Globus pallidus (tissue), 1 donor: ENCODE results near the gene PDCD2.
"Not testable (repeated sequence)": the region's sequence is repeated elsewhere in the genome, so short reads cannot be mapped to it uniquely, and the experiment has no call there.

Experiments
- DNase-seq: peaks from one replicate; pipeline ENCODE4 v3.0.0-alpha.2; 2015; ENCODE audit warnings: low spot score

Gene PDCD2

GRCh38 chr6:170552765-170553533, 31.5 kb downstream of the PDCD2 start, which contains the start of gene PSMB1:
Gene PSMB1, minus strand, starts transcription at chr6:170553307. Its CDS starts 65 bp downstream, at chr6:170553242.
- peak; percentile 97 for DNase-seq

GRCh38 chr6:170545405-170545804, 39.0 kb downstream of the PDCD2 start:
- DNase-seq = no peak

- no peak for DNase-seq
These were observed 42.3 kb downstream of the PDCD2 start for GRCh38 chr6:170542031-170542719.

GRCh38 chr6:170537329-170537728, 47.1 kb downstream of the PDCD2 start:
- no peak for DNase-seq

GRCh38 chr6:170536671-170537070, 47.8 kb downstream of the PDCD2 start:
- DNase-seq = no peak

GRCh38 chr6:170535004-170535403, 49.4 kb downstream of the PDCD2 start:
- DNase-seq = no peak

- DNase-seq = no peak
These were observed 50.6 kb downstream of the PDCD2 start for GRCh38 chr6:170533792-170534191.

- no peak for DNase-seq
These were observed 51.5 kb downstream of the PDCD2 start for GRCh38 chr6:170532867-170533488.

GRCh38 chr6:170529839-170530469, 54.5 kb downstream of the PDCD2 start:
- DNase-seq = peak; percentile 82

- not testable (repeated sequence) for DNase-seq
These were observed 56.4 kb downstream of the PDCD2 start for GRCh38 chr6:170527995-170528394.

GRCh38 chr6:170525795-170526194, 58.6 kb downstream of the PDCD2 start:
- no peak for DNase-seq
